NCI-H1105 (cell line): ENCODE measurements around the gene USP37.

ENCODE experiments used
- DNase-seq: peaks from one replicate; lab custom pipeline; 2025; lab: John Stamatoyannopoulos, UW

USP37 gene

DNA sequence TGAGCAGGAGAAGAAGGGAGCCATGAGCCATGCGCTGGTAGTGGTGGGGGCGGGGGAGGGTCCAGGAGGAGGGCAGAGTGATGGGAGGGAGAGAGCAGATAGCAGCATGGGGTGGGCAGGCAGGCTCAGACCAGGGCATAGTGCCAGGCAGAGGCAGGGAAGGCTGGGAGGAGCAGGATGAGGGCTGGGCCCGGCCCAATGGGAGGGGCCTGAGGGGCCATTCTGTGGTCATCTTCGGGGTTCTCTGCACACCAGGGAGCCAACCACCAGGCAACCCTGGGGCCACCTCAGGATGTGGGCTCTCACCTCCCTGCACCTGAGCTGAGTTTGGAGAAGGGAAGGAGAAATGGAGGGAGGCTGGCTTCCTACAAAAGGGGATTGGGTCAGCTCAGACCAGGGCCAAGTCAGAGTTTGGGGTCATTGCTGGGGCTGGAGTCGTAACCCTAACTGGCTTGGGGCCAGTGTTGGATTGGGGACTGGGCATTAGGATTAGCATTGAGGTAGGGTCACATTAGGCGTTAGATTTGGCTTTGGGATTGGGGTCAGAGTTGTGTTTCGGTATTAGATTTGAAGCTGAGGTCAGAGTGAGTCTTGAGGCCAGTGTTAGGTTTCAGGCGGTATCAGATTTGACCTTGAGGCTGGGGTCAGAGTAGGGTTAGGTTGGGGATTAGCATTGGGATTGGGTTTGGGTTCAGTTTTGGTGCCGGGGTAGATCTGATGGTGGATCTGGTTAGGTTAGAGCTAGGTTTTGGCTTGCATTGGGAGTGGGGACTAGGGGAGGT, 138.0 kb downstream of the USP37 start:
- no peak for DNase-seq

DNA sequence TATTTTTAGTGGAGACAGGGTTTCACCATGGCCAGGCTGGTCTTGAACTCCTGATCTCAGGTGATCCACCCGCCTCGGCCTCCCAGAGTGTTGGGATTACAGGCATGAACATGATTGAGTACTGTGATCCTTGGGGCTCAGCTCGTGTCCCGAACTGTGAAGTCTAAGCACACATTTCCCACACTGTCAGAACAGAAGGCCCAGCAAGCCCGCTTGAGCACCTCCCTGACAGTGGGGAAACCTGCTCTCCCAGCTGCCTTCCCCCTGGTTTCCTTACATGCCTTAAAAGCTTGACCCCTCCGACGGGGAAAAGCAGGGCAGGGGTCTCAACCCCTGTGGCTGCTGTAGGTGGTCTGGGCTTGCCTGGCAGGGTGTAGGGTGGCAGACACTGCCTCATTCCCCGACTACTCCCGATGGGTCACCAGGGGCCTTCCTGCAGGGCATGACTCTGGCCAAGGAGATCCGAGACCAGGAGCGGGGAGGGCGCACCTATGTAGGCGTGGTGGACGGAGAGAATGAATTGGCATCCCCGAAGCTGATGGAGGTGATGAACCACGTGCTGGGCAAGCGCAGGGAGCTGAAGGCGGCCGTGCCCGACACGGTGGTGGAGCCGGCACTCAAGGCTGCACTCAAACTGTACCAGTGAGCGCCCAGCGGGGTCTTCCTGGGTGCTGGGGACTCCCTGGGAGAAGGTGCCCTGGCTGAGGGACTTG, 139.1 kb downstream of the USP37 start:
- DNase-seq: no peak

DNA sequence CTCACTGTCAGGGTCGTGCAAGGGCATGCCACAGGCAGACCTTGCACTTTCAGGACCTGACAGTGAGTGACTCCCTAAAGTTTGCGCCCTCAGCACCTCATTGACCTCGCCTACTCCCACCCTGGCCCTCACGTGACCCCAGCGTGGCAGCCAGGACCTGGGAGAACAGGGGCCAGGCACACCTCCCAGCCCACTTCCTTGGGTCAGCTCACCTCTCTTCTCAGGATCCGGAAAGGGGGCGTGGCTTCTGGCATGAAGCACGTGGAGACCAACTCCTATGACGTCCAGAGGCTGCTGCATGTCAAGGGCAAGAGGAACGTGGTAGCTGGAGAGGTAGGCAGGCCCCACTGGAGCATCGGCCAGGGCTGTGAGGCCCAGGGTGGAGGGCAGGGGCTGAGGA, 140.4 kb downstream of the USP37 start:
- no peak for DNase-seq

DNA sequence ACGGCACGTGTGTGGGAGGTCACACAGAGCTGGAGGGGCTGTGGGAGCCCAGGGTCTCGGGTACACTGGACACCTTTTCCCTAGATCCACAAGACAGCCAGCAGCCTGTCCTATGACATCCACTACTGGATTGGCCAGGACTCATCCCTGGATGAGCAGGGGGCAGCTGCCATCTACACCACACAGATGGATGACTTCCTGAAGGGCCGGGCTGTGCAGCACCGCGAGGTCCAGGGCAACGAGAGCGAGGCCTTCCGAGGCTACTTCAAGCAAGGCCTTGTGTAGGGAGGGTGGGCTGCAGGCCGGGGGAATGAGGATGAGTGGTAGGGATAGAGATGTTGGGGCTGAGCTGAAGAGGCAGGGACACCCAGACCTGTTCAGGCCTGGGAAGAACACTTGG, 142.6 kb downstream of the USP37 start:
- DNase-seq: no peak

DNA sequence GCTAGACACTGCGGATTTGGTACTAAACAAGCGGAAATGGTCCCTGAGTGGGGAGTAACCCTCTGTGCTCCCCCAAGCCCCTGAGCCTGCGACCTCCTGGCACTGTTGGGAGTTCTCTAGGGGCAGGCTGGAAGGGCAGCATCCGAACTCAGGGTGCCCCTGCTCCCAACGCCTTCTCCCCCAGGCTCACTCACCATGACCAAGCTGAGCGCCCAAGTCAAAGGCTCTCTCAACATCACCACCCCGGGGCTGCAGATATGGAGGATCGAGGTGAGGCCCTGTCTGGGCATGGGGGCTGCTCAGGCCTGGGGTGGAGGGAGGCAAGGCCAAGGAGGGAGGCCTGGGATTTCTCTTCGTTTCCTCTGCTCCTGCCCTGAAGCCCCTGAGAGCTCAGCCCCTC, 144.6 kb downstream of the USP37 start:
- no peak for DNase-seq

DNA sequence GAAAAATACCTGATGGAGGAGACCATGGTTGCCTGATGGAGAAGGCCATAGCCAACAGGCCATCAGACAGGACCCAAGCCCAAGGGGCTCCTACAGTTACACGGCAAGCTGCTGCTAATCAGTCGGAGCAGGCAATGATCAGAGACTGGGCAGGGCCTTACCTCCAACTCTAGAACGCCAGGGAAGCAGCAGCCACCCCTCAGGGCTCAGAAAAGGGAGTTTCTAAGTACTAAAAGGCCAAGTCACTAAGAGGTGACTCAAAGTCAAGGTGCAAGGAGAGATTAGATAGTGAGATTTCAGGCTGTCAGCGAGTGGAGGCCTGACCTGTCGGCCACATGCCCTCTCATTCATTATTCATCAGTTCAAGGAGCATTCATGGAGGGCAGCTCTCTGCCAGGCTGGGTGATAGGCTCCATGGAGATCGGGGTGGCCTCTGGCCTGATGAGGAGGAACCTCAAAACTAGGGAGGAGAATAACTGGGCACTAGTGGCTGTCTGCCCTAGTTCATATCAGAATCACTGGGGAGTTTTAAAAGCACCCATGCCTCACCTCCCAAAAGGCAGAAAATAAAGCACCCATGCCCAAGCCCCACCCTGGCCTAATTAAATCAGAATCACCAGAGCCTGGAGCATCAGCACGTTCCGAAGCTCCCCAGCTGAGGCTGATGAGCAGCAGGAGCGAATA, 145.6 kb downstream of the USP37 start:
- DNase-seq: no peak

DNA sequence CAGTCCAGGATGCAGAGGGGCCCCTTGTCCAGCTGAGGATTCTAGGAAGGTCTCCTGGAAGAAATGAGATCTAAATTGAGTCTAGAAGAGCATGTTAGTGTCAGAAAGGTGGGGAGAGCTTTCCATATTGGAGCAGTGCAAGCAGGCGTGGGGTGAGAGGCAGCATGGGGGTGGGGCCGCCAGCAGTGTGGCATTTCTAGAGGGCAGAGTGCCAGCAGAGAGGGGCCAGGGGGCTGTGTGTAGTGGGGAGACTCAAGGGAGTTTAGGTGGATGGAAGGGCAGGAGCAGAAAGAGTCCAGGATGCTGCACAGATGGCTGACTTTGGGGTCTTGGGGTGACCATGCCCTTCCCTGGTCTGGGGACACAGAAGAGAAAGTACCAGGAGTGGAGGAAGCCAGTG, 147.1 kb downstream of the USP37 start:
- DNase-seq: no peak

DNA sequence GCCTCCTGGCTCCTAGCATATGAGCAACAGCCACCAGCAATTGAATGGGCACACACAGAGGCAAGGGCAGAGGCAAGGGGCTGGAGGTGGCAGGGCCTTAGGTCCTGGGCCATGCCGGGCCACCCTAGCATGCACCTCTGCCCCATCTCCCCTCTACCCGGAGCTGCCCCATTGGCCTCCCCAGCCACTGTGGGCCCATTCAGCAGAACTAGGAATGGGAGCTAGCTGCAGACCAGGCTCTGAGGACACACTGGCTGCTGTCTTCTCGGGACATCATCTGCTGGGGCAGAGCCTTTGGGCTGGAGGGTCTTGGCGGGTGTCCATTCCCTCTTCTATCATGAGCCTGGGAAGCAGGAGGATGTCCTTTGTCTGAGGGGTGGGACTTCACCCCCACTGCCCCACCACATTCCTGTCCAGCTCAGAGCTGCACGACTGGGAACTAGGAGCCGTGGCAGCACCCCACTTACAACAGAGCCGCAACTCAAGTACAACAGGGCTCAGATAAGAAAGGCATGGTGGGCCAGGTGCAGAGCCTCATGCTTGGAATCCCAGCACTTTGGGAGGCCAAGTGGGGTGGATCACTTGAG, 148.4 kb downstream of the USP37 start:
- no peak for DNase-seq

DNA sequence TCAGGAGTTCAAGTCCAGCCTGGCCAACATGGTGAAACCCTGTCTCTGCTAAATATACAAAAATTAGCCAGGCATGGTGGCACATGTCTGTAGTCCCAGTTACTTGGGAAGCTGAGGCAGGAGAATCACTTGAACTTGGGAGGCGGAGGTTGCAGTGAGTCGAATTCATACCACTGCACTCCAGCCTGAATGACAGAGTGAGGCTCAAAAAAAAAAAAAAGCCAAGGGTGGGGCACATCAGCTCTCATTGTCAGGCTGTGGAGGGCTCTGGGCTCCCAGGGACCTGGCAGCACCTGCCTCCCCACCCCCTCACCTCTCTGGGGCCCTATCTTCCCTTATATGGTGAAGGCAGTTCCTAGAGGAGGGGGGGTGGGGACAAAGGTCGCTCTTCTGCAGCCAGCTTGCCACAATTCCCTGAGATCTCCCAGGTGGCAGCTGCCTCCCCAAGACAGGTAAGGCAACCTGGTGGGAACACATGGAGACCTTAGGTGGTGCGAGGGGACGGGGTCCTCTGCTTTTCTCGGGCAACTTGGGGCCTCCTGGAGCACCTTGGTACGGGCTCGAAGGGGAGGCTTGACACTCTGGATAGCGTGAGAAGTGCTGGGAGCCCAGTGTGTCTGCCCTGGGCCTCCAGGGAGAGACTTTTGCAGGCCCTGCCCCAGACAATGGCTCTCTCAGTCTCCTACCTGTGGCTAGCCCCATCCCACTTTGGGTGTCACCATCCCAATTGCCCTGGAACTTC, 149.3 kb downstream of the USP37 start, which contains the start of gene VIL1:
Gene VIL1, plus strand, starts transcription at position 407 of the 742 bp plus-strand sequence. CDS start 4,656 bp downstream, outside the sequence.
- DNase-seq: no peak

DNA sequence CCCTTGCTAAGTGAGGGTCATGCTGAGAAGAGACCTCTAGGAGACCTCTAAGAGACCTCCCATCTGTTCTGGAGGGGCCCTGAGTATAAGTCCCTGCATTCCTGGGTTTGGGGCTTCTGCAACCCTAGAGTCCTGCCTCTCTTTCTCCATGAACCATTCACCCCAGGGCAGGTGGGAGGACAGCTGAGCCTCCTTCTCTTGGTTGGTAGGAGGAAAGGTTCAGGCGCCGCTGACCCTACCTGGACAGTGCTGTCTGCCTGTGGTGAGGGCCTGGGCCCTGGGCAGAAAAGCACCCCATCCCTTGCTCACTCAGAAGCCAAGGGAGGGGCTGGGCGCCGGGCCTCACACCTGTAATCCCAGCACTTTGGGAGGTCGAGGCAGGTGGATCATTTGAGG, 149.8 kb downstream of the USP37 start:
- no peak for DNase-seq

DNA sequence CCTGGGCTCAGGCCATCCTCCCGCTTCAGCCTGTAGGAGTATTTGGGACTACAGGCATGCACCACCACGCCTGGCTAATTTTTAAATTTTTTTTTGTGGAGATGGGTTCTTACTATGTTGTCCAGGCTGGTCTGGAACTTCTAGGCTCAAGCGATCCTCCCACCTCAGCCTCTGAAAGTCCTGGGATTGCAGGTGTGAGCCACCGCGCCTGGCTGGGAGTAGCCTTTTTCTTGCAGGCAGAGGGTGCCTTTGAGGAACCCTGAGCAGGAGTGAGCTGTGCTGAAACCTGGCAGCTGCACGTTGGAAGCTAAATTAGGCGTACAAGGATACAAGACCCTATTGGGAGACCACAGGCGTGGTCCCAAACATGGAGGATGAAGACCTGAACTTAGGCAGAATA, 160.4 kb downstream of the USP37 start:
- no peak for DNase-seq

DNA sequence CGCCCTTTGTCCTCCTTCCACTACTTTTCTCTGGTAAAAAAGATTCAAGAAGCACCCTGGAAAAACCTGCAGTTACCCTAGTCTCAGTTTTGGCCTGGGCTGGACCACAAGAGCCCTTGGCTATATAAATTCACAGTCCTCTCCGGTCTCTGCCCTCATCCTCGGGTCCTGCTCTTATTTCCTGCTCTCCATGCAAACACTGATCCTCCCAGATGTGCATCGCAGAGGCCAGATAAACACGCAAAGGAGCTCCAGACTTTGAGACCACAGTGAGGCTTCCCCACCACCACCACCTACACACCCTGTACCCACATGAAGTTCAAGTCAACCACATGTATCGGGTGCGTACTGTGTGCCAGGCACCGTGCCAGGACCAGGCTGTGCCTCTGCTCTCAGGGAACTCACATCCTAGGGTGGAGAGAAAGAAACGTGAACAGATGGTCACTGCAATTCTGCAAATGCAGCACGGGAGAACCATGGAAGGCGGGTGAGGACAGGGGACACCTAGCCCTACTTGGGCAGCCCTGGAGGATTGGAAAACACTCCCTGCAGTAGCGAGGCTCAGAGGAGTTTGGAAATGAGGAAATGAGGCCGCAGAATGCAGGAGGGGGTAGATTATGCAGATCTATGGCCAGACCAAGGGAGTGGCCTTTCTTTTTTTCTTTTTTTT, 161.1 kb downstream of the USP37 start:
- no peak for DNase-seq

DNA sequence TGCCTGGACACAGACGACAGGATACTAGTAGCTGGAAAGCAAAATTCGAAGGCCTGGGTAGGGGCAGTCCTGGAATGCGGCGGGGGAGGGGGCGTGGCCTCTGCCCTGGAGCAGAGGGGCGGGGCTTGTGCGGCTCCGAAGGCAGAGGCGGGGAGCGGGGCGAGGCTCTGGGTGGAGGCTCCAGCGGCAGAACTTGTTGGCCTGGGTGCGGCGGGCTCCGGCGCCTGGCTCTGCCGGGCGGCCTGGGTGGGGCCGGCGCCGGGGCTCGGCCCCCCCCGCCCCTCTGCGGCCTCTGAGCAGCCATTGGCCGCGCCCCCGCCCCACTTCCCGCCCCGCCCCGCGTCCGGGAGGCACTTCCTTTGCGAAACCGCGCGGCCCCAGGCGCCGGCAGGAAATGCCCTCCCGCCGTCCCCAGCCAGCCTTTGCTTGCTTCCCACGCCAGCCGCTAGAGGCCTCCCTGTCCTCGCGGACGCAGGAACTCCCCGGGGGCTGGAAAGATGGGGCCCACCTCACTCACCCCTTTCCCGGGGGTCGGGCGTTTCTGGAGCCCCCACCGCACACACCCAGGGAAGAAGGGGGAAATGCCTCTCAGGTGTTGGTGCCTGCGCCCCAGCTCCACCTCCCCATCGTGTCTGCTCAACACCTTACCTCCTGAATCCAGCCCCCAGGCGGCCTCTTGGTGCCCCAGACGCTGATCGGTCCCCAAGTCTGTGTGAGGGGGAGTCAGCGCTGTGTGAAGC, 161.8 kb downstream of the USP37 start:
- DNase-seq: peak; percentile 92

DNA sequence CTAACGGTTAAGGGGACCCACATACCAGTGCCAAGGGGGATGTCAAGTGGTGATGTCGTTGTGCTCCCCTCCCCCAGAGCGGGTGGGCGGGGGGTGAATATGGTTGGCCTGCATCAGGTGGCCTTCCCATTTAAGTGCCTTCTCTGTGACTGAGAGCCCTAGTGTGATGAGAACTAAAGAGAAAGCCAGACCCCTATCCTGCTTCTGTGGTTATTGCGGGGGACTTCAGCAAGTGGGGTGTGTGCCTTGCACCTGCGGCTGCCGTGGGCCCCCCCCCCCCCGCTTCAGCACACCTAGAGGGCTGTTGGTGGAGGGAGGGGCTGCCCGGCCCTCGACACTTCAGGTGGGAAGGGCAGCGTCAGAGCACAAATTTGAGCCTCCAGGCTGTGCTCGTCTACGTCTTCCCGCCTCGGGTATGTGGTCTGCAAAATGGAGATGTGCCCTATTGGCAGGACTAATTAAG, 162.4 kb downstream of the USP37 start:
- no peak for DNase-seq

DNA sequence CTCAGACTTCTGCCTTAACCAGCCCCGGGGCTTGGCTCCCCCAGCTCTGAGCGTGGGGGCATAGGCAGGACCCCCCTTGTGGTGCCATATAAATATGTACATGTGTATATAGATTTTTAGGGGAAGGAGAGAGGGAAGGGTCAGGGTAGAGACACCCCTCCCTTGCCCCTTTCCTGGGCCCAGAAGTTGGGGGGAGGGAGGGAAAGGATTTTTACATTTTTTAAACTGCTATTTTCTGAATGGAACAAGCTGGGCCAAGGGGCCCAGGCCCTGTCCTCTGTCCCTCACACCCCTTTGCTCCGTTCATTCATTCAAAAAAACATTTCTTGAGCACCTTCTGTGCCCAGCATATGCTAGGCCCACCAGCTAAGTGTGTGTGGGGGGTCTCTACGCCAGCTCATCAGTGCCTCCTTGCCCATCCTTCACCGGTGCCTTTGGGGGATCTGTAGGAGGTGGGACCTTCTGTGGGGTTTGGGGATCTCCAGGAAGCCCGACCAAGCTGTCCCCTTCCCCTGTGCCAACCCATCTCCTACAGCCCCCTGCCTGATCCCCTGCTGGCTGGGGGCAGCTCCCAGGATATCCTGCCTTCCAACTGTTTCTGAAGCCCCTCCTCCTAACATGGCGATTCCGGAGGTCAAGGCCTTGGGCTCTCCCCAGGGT, 162.9 kb downstream of the USP37 start:
- no peak for DNase-seq

DNA sequence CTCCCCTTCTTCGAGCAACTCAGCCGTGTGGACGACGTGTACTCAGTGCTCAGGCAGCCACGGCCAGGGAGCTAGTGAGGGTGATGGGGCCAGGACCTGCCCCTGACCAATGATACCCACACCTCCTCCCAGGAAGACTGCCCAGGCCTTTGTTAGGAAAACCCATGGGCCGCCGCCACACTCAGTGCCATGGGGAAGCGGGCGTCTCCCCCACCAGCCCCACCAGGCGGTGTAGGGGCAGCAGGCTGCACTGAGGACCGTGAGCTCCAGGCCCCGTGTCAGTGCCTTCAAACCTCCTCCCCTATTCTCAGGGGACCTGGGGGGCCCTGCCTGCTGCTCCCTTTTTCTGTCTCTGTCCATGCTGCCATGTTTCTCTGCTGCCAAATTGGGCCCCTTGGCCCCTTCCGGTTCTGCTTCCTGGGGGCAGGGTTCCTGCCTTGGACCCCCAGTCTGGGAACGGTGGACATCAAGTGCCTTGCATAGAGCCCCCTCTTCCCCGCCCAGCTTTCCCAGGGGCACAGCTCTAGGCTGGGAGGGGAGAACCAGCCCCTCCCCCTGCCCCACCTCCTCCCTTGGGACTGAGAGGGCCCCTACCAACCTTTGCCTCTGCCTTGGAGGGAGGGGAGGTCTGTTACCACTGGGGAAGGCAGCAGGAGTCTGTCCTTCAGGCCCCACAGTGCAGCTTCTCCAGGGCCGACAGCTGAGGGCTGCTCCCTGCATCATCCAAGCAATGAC, 163.6 kb downstream of the USP37 start:
- DNase-seq: no peak

DNA sequence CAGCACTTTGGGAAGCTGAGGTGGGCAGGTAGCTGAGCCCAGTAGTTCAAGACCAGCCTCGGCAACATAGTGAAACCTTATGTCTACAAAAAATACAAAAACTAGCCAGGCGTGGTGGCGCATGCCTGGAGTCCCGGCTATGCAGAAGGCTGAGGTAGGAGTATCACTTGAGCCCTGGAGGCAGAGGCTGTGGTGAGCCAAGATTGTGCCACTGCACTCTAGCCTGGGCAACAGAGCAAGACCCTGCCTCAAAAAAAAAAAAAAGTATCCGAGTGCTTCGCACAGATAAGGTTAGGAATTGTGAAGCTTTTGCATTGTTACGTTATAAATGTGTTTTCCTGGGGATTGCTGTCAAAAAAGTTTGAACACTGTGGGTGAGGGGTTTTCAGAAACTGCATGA, 164.3 kb downstream of the USP37 start:
- DNase-seq: no peak

DNA sequence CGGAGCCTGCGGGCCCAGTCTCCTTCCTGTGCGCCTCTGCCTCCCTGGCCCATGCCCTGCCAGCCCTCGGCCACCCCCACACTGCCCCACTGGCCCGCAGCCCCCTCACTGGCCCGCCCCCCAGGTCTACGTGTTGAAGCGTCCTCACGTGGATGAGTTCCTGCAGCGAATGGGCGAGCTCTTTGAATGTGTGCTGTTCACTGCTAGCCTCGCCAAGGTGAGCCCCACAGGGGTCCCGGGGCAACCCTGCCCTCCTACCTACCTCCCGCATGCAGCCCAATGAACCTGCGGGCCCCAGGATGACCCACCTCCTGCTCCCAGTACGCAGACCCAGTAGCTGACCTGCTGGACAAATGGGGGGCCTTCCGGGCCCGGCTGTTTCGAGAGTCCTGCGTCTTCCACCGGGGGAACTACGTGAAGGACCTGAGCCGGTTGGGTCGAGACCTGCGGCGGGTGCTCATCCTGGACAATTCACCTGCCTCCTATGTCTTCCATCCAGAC, 165.2 kb downstream of the USP37 start:
- no peak for DNase-seq

DNA sequence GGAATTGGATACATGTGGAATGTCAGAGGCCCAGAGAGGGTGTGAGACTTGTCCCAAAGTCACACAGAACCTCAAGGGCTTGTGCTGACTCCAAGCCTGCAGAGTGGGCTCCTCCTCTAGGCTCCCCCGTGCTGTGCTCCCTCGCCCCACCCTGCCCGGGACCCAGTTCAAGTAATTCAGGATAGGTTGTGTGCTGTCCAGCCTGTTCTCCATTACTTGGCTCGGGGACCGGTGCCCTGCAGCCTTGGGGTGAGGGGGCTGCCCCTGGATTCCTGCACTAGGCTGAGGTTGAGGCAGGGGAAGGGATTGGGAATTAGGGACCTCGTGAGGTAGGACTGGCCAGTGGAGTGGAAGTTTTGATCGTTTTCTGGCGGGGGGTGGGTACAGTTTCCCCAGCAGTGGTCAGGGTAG, 165.7 kb downstream of the USP37 start:
- no peak for DNase-seq
